HG02943 (cell line): Measurements from ENCODE around the gene PITX3.
"Not testable (repeated sequence)": the region's sequence is repeated elsewhere in the genome, so short reads cannot be mapped to it uniquely, and the experiment has no call there.

Experiments
- ATAC-seq: cut with Tn5 transposase; IDR thresholded peaks from one replicate; pipeline ENCODE4 v1.9.1; 2021; ENCODE audit warnings: mild to moderate bottlenecking, low read depth, moderate library complexity; ENCODE audit not compliant: unreplicated experiment

The PITX3 gene

GRCh38 chr10:102229810-102230263, 11.5 kb downstream of the PITX3 start:
- ATAC-seq = no peak

- ATAC-seq = no peak
Measured at GRCh38 chr10:102227050-102227449, 14.3 kb downstream of the PITX3 start.

DNA sequence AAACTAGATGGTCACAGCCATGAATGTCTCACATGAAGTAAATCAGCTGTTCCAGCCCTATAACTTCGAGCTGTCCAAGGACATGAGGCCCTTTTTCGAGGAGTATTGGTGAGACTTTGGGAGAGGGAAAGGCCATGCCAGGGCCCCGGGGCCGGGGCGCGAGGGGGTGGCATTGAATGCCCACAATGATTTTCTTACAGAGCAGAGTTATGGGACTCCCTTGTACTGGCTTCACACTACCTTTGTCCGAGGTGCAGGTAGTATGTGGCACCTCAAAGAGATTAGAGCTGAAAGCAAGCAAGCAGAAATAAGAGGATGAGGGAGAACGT, 14.8 kb downstream of the PITX3 start:
- no peak for ATAC-seq

DNA sequence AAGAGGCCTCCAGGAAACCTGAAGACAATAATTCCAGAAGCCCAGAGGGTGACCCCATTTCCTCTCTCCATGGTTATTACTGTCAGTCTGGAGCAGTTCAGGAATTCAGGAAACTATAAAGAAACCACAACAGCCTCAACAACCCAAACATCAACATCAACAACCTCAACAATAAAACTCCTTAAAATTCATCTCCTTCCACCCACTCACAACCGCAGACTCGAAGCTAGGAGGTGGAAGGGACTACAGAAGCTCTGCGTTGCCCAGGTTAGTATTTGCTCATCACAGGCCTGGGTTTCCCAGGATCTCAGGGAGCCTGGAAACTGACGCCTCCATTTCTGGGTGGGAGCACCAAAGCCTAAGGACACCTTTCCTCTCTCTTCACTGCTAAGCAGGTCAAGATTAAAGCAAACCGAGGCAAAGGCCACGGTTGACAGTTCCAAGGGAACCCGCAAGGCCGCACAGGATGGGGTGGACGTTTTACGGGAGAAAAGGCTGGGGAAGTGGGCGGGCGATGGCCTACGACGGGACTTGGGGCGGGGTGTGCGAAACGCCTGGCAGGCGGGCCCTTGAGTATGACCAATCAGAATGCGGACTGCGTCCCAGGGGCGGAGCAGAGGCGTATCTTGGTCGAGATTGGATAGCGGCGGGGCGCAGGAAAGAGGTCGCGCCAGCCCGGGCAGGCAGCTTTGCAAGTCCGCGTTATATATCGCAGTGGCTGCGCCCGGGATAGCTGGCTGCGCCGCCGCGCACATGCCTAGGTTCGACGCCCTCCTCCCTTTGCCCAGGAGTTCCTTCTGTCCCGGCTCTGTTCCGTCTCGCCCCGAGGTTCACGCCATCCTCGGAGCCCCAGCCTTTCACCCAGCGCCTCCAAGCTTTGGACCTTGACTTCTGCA, 15.4 kb downstream of the PITX3 start, which contains the start of gene ELOVL3:
ELOVL3 (plus strand) TSS at position 654 of the 896 bp plus-strand sequence. CDS start 250 bp downstream, outside the sequence.
- peak; percentile 86 for ATAC-seq

GRCh38 chr10:102222797-102223196, 18.5 kb downstream of the PITX3 start:
- ATAC-seq = no peak

- ATAC-seq = no peak
Measured at GRCh38 chr10:102220612-102221011, 20.7 kb downstream of the PITX3 start.

DNA sequence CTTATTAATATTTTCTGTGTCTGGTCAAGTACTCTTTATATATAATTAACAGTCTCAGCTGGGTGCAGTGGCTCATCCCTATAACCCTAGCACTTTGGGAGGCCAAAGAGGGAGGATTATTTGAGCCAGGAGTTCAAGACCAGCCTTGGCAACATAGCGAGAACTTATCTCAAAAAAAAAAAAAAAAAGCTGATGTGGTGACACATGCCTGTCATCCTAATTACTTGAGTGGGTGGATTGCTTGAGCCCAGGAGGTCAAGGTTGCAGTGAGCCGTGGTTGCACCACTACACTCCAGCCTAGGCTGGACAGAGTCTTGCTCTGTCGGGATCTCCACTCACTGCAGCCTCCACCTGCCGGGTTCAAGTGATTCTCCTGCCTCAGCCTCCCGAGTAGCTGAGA, 21.9 kb downstream of the PITX3 start:
- ATAC-seq = no peak

DNA sequence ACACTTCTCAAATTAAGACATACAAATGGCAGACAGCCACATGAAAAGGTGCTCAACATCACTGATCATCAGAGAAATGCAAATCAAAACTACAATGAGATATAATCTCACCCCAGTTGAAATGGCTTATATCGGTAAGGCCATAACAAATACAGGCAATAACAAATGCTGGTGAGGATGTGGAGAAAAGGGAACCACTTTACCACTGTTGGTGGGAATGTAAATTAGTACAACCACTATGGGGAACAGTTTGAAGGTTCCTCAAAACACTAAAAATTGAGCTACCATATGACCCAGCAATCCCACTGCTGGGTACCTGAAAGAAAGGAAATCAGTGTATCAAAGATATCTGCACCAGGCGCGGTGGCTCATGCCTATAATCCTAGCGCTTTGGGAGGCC, 27.7 kb downstream of the PITX3 start:
- ATAC-seq = not testable (repeated sequence)

- no peak for ATAC-seq
Measured at GRCh38 chr10:102211615-102212299, 29.6 kb downstream of the PITX3 start.

DNA sequence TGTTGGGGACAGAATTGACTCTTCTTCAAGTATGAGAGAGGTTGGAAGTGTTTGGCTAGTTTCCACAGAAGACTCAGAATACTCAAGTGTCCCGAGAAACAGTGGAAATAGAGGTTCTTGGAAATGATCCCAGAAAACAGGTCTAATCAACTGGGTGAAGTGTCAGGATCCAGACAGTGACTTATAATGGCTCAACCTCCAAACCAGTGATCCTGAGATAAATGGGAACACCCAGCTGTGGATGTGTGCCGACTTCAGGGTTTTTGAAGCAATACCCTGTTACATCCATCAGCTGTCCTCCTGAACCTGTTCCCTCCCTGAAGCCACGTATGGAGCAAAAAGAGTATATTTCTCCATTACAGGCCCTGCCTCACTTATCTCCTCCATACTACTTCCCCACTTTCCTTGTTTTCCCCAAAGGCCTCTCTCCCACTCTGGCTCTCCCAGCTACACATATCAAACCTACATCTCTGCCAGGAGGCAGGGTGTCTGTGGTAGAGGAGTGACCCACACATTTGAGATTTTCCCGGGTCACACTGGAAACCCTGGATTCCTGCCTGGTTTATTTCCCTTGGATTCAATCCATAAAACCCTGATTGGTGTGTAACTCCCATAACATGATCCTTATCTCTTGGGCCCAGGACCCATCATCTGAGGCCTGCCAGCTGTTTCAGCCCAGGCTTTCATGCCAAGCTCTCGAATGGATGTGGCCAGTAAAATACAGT, 32.8 kb downstream of the PITX3 start:
- ATAC-seq = no peak

GRCh38 chr10:102202386-102202785, 38.9 kb downstream of the PITX3 start:
- no peak for ATAC-seq

DNA sequence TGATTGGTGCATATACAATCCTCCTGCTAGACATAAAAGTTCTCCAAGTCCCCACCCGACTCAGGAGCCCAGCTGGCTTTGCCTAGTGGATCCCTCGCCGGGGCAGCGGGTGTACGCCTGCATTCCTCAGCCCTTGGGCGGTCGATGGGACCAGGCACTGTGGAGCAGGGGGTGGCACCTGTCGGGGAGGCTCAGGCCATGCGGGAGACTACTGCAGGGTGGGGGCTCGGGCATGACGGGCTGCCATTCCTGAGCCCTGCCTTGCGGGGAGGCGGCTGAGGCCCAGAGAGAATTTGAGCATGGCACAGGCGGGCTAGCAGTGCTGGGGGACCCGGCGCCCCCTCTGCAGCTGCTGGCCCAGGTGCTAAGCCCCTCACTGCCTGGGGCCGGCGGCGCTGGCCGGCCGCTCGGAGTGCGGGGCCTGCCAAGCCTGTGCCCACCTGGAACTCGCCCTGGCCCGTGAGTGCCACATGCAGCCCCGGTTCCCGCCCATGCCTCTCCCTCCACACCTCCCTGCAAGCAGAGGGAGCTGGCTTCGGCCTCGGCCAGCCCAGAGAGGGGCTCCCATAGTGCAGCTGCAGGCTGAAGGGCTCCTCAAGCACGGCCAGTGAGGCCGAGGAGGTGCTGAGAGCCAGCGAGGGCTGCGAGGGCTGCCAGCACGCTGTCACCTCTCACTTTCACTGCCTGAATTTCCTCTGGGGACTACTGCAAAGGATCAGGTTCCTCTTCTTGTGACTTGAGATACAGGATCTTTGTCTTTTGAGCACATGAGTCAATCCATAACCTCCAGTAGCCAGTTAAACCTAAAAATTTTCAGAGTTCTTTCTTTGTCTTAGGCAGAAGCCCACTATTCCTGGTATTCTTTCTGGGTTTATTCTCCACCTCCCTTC, 40.3 kb downstream of the PITX3 start:
- no peak for ATAC-seq

GRCh38 chr10:102198027-102198426, 43.3 kb downstream of the PITX3 start:
- ATAC-seq = no peak

DNA sequence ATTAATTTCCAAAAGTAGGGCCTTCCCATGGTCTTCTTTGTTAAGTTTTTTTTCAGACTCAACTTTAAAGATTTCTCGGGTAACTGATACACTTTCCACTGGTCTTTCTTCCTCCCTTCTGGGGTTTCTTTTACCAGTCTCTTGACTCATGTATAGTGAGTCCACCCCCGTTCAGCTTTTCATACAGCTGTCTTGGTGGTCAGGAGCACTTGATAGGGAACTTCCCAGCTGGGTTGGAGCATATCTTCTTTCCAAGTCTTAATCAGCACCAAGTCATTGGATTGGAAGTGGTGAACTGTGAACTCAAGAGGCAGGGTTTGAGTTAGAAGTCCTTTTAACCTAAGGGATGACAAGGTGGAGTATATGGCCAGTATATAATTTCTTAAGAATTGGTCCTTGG, 44.4 kb downstream of the PITX3 start:
- no peak for ATAC-seq

- no peak for ATAC-seq
Measured at GRCh38 chr10:102195296-102195870, 45.9 kb downstream of the PITX3 start.

DNA sequence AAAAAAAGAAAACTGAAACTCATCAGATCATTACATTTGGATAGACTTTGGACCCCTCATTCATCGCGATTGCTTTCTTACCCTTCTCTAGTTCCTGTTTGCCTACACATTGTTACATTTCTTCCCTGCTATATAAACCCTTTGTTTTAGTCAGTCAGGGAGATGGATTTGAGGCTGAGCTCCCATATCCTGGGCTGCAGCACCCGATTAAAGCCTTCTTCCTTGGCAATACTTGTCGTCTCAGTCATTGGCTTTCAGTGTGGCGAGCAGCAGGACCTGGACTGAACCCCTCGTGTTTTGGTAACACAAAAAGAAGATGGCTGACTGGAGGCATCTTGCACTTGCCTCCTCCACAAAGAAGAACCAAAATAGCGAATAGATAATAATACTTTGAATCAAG, 49.4 kb downstream of the PITX3 start:
- ATAC-seq = no peak

- ATAC-seq = not testable (repeated sequence)
Measured at GRCh38 chr10:102188941-102189898, 52.1 kb downstream of the PITX3 start.

DNA sequence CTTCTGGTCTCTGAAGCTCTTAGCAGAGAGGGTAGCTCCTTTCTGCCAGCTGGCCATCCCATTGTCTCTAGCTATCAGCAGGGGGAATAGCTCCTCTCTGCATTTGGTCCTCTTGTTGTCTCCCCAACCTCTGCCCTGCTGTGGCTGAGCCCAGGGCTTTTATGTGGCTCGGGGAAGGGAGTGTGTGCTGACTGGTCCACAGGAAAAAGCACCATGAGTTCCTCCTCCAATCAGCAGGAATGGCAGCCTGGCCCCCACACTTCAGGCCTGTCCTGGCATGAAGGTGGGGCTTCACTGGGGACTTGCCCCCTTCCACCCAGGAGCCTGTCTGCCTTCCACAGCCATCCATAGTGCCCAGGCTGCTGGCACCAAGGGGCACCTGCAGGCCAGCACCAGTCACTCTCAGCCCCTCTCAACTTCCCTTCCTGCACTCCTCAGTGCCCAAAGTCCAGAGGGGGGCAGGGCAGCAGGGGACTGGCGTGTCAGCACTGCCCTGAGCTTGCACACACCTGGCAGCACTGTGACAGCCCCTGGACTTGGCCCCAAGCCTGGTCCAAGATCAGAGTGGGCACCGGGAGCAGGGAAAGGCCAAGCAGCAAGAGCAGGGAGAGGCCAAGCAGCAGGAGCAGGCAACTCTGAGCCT, 52.9 kb downstream of the PITX3 start:
- ATAC-seq = no peak
